Measurements from ENCODE around the gene ADGRD1. TPM values are rescaled to one million over a fixed set of nuclear protein-coding genes. Genes with fewer than 3 reads are reported as not detected.
A peak's percentile ranks its signal among the peaks of the same experiment; 100 is the strongest.

ADGRD1 gene
- total RNA-seq, 1 donor from 2014 or later: 11.6 TPM

- peak; percentile 42 for ATAC-seq
- DNase-seq (ENCODE audit: low spot score): no peak
Measured at GRCh38 chr12:131097202-131098177, 143.8 kb downstream of the ADGRD1 start.

GRCh38 chr12:131098178-131098981, 144.7 kb downstream of the ADGRD1 start:
- no peak for ATAC-seq
- DNase-seq (ENCODE audit: low spot score): no peak

GRCh38 chr12:131100031-131100674, 146.4 kb downstream of the ADGRD1 start:
- no peak for ATAC-seq
- no peak for DNase-seq (ENCODE audit: low spot score)

- ATAC-seq: no peak
- DNase-seq (ENCODE audit: low spot score): peak; percentile 35
Measured at GRCh38 chr12:131101006-131101405, 147.3 kb downstream of the ADGRD1 start.

- DNase-seq (ENCODE audit: low spot score) (peak; percentile 27), ATAC-seq (no peak)
Measured at GRCh38 chr12:131101703-131102492, 148.2 kb downstream of the ADGRD1 start.

- DNase-seq (ENCODE audit: low spot score): no peak
Measured at GRCh38 chr12:131102493-131102931, 148.8 kb downstream of the ADGRD1 start.

GRCh38 chr12:131102991-131103668, 149.4 kb downstream of the ADGRD1 start:
- peak; percentile 37 for DNase-seq (ENCODE audit: low spot score)
- no peak for ATAC-seq

More at GRCh38 chr12:131102493-131102931, 148.8 kb downstream of the ADGRD1 start:
- ATAC-seq: no peak

GRCh38 chr12:131103669-131104462, 150.2 kb downstream of the ADGRD1 start:
- ATAC-seq: no peak
- DNase-seq (ENCODE audit: low spot score): peak; percentile 40

GRCh38 chr12:131104463-131105350, 151.0 kb downstream of the ADGRD1 start:
- peak; percentile 96 for ATAC-seq
- DNase-seq (ENCODE audit: low spot score): peak; percentile 74

- DNase-seq (ENCODE audit: low spot score): no peak
- ATAC-seq: no peak
Measured at GRCh38 chr12:131105351-131105735, 151.6 kb downstream of the ADGRD1 start.

- DNase-seq (ENCODE audit: low spot score) (no peak), ATAC-seq (no peak)
Measured at GRCh38 chr12:131105736-131106348, 152.1 kb downstream of the ADGRD1 start.

- DNase-seq (ENCODE audit: low spot score): no peak
- ATAC-seq: no peak
Measured at GRCh38 chr12:131106349-131106941, 152.7 kb downstream of the ADGRD1 start.

GRCh38 chr12:131108177-131108955, 154.7 kb downstream of the ADGRD1 start:
- DNase-seq (ENCODE audit: low spot score) (no peak), ATAC-seq (no peak)

GRCh38 chr12:131111446-131111845, 157.7 kb downstream of the ADGRD1 start:
- ATAC-seq (no peak), DNase-seq (ENCODE audit: low spot score) (no peak)

GRCh38 chr12:131112021-131112420, 158.3 kb downstream of the ADGRD1 start:
- ATAC-seq (no peak), DNase-seq (ENCODE audit: low spot score) (no peak)

GRCh38 chr12:131112700-131113290, 159.1 kb downstream of the ADGRD1 start:
- ATAC-seq: no peak

More at GRCh38 chr12:131112700-131113290, 159.1 kb downstream of the ADGRD1 start:
- no peak for DNase-seq (ENCODE audit: low spot score)
